ENCODE measurements around the gene COG1. TPM values are rescaled to one million over a fixed set of nuclear protein-coding genes. Genes with fewer than 3 reads are reported as not detected.

The COG1 gene
- total and polyA plus RNA-seq, 2 donors (not counting 3 experiments of a cell fraction or from before 2014, with no cell fraction given) = 26.2 to 39.0 TPM

- no peak for FAIRE-seq
- dilution Hi-C loops (cut with MboI; ENCODE audit: extremely low pct_ligation_motif_present, low sequenced_read_pairs) = no loop called here
Measured at GRCh38 chr17:73240561-73240960, 47.7 kb downstream of the COG1 start.

More at GRCh38 chr17:73240561-73240960, 47.7 kb downstream of the COG1 start:
- Histone ChIP-seq H3K36me3 (ENCODE audit: control insufficient read depth in 2 of 2, extremely low read depth in 1 of 2, insufficient read depth in 2 of 2, low read length in 2 of 2) (peaks cover 8 to 13% of the 10 kb centered on the region in 2 experiments), H2AFZ (ENCODE audit: low read depth, low read length) (no peak overlapping the region), H3K4me1 (ENCODE audit: control insufficient read depth, extremely low read depth, insufficient read depth, low read length) (peaks cover 6% of the 10 kb centered on the region), H3K27ac (ENCODE audit: insufficient read depth, low read depth, low read length) (no peak overlapping the region), H3K9ac (replicated peaks; ENCODE audit: extremely low read depth, insufficient read depth, low read length) (no peak overlapping the region), H4K20me1 (replicated peaks; ENCODE audit: control insufficient read depth, extremely low read depth, insufficient read depth, low read length) (no peaks in the 10 kb centered on the region), H3K4me2 (ENCODE audit: insufficient read depth, low read length) (no peak overlapping the region), H3K9me1 (replicated peaks; ENCODE audit: control insufficient read depth, extremely low read depth, insufficient read depth, low read length) (no peaks in the 10 kb centered on the region), H3K27me3 (ENCODE audit: control insufficient read depth in 2 of 2, insufficient read depth in 2 of 2, low read length in 2 of 2) (no peaks in the 10 kb centered on the region), H3K9me3 (replicated peaks; ENCODE audit: control insufficient read depth, insufficient read depth, low read length) (no peaks in the 10 kb centered on the region), H3K79me2 (ENCODE audit: control insufficient read depth, insufficient read depth, low read length) (peaks cover 16% of the 10 kb centered on the region), H3K4me3 (replicated peaks in 1 of 3; ENCODE audit: insufficient read depth in 1 of 3, low read depth in 1 of 3, low read length in 3 of 3) (no peak overlapping the region)
- intact Hi-C loops (cut with micrococcal nuclease) = no loop called here
- ChIA-PET CTCF (interaction anchor here (1.2 to 1.3 kb wide), 2 partner anchors 129 to 515 kb away, joined by 4 to 6 read pairs; no protein-coding TSS in a partner anchor), POLR2A (no interaction called here)
- no TSS peak for BruUV-seq (replicated peaks)
- TF ChIP-seq EZH2 (IDR thresholded peaks at IDR 0.05; ENCODE audit: borderline replicate concordance, low read depth, low read length, severe bottlenecking) (no peak), POLR2AphosphoS5 (IDR thresholded peaks at IDR 0.05; ENCODE audit: insufficient read depth, low read depth, low read length) (no peak), GATA2 (IDR thresholded peaks at IDR 0.05; ENCODE audit: insufficient read depth, insufficient read length, low read depth, low read length) (no peak), JUN (IDR thresholded peaks at IDR 0.05; ENCODE audit: borderline replicate concordance, insufficient read depth, insufficient read length, low read depth) (no peak), FOS (IDR thresholded peaks at IDR 0.05; ENCODE audit: borderline replicate concordance, insufficient read depth, low read length) (no peak), POLR2A (IDR thresholded peaks at IDR 0.05; ENCODE audit: low read depth, low read length) (no peak), MYC (IDR thresholded peaks at IDR 0.05; ENCODE audit: low read depth, low read length) (no peak)
- TF ChIP-seq, protein P1, sequence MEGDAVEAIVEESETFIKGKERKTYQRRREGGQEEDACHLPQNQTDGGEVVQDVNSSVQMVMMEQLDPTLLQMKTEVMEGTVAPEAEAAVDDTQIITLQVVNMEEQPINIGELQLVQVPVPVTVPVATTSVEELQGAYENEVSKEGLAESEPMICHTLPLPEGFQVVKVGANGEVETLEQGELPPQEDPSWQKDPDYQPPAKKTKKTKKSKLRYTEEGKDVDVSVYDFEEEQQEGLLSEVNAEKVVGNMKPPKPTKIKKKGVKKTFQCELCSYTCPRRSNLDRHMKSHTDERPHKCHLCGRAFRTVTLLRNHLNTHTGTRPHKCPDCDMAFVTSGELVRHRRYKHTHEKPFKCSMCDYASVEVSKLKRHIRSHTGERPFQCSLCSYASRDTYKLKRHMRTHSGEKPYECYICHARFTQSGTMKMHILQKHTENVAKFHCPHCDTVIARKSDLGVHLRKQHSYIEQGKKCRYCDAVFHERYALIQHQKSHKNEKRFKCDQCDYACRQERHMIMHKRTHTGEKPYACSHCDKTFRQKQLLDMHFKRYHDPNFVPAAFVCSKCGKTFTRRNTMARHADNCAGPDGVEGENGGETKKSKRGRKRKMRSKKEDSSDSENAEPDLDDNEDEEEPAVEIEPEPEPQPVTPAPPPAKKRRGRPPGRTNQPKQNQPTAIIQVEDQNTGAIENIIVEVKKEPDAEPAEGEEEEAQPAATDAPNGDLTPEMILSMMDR (IDR thresholded peaks at IDR 0.05; ENCODE audit: extremely low read depth in 1 of 2, insufficient read depth in 1 of 2, low read depth in 1 of 2, low read length in 2 of 2) = no peak
- TF ChIP-seq, protein P2, sequence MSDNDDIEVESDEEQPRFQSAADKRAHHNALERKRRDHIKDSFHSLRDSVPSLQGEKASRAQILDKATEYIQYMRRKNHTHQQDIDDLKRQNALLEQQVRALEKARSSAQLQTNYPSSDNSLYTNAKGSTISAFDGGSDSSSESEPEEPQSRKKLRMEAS (IDR thresholded peaks at IDR 0.05; ENCODE audit: insufficient read depth, insufficient read length) = no peak
- no peak for DNase-seq (ENCODE audit: low read depth, low spot score)

Data from endothelial cell of umbilical vein (primary cell).